H9 (cell line): ENCODE results near the gene APOM. TPM values are rescaled to one million over a fixed set of nuclear protein-coding genes. Genes with fewer than 3 reads are reported as not detected.

Experiments used
- DNase-seq: peaks from one replicate; pipeline ENCODE4 v3.0.0-alpha.2; 2017
- H2AFZ ChIP-seq: one replicate; pipeline ENCODE4 v1.6.1; 2013; ENCODE audit warnings: mild to moderate bottlenecking, low read length, control low read depth, moderate library complexity
- H2AK5ac ChIP-seq: 2 replicates; pipeline ENCODE4 v1.6.1; 2013; ENCODE audit warnings: low read length, control low read depth, mixed read lengths; ENCODE audit not compliant: insufficient read length
- H2BK120ac ChIP-seq: one replicate; pipeline ENCODE4 v1.6.1; 2013; ENCODE audit warnings: low read depth, mild to moderate bottlenecking, low read length, control low read depth, inconsistent platforms; ENCODE audit not compliant: poor library complexity, severe bottlenecking
- H2BK12ac ChIP-seq: 2 replicates; pipeline ENCODE4 v1.6.1; 2013; ENCODE audit warnings: low read length, control low read depth, mixed read lengths, low read depth; ENCODE audit not compliant: insufficient read length
- H2BK15ac ChIP-seq: 2 replicates; pipeline ENCODE4 v1.6.1; 2013; ENCODE audit warnings: low read depth, low read length, control low read depth
- H2BK20ac ChIP-seq: one replicate; pipeline ENCODE4 v1.6.1; 2013; ENCODE audit warnings: low read depth, mild to moderate bottlenecking, low read length, control low read depth, inconsistent platforms; ENCODE audit not compliant: poor library complexity, severe bottlenecking
- H2BK5ac ChIP-seq: 2 replicates; pipeline ENCODE4 v1.6.1; 2013; ENCODE audit warnings: low read length, control low read depth, mixed read lengths; ENCODE audit not compliant: insufficient read length
- H3K14ac ChIP-seq: 2 replicates; pipeline ENCODE4 v1.6.1; 2013; ENCODE audit warnings: low read length, control low read depth; ENCODE audit not compliant: insufficient read depth
- H3K18ac ChIP-seq: 2 replicates; pipeline ENCODE4 v1.6.1; 2013; ENCODE audit warnings: low read depth, mild to moderate bottlenecking, mixed read lengths, low read length, control low read depth; ENCODE audit not compliant: insufficient read length
- H3K23ac ChIP-seq: 2 replicates; pipeline ENCODE4 v1.6.1; 2013; ENCODE audit warnings: low read length, control low read depth, mixed read lengths, low read depth; ENCODE audit not compliant: insufficient read length
- H3K23me2 ChIP-seq: 2 replicates; pipeline ENCODE4 v1.6.1; 2013; ENCODE audit warnings: low read depth, mild to moderate bottlenecking, mixed read lengths, low read length, control low read depth; ENCODE audit not compliant: insufficient read length, poor library complexity, severe bottlenecking
- H3K27ac ChIP-seq: 2 replicates; pipeline ENCODE4 v1.5.1; 2013; ENCODE audit warnings: low read length, control low read depth, mixed read lengths, low read depth; ENCODE audit not compliant: insufficient read length
- H3K27me3 ChIP-seq: 2 replicates; pipeline ENCODE4 v1.6.1; 2013; ENCODE audit warnings: low read length, control low read depth, inconsistent platforms; ENCODE audit not compliant: insufficient read depth
- H3K4ac ChIP-seq: 2 replicates; pipeline ENCODE4 v1.6.1; 2013; ENCODE audit warnings: low read depth, mild to moderate bottlenecking, control low read depth, inconsistent platforms, low read length, moderate library complexity
- H3K4me1 ChIP-seq: 2 replicates; pipeline ENCODE4 v1.6.1; 2013; ENCODE audit warnings: low read length, control low read depth, inconsistent platforms; ENCODE audit not compliant: insufficient read depth
- H3K4me2 ChIP-seq: 2 replicates; pipeline ENCODE4 v1.6.1; 2013; ENCODE audit warnings: low read length, control low read depth, mixed read lengths; ENCODE audit not compliant: insufficient read length, insufficient read depth
- H3K56ac ChIP-seq: 2 replicates; pipeline ENCODE4 v1.6.1; 2013; ENCODE audit warnings: low read depth, mild to moderate bottlenecking, mixed read lengths, low read length, control low read depth; ENCODE audit not compliant: insufficient read length
- H3K79me1 ChIP-seq: 2 replicates; pipeline ENCODE4 v1.6.1; 2013; ENCODE audit warnings: low read depth, mild to moderate bottlenecking, moderate library complexity, low read length, control low read depth, inconsistent platforms; ENCODE audit not compliant: insufficient read depth, poor library complexity, severe bottlenecking
- H3K79me2 ChIP-seq: 2 replicates; pipeline ENCODE4 v1.6.1; 2013; ENCODE audit warnings: low read length, control low read depth, inconsistent platforms; ENCODE audit not compliant: insufficient read depth
- H3K9ac ChIP-seq: 2 replicates; pipeline ENCODE4 v1.6.1; 2013; ENCODE audit warnings: low read length, control low read depth, mixed read lengths; ENCODE audit not compliant: insufficient read length; ENCODE audit errors: extremely low read depth
- H3K9me3 ChIP-seq: one replicate; pipeline ENCODE4 v1.6.1; 2013; ENCODE audit warnings: low read depth, low read length, inconsistent platforms; ENCODE audit not compliant: control insufficient read depth
- H3T11ph ChIP-seq: one replicate; pipeline ENCODE4 v1.6.1; 2013; ENCODE audit warnings: mild to moderate bottlenecking, low read length, control low read depth, inconsistent platforms
- H4K20me1 ChIP-seq: one replicate; pipeline ENCODE4 v1.6.1; 2013; ENCODE audit not compliant: control insufficient read depth, insufficient read length, insufficient read depth
- H4K5ac ChIP-seq: 2 replicates; pipeline ENCODE4 v1.6.1; 2013; ENCODE audit warnings: low read depth, mild to moderate bottlenecking, mixed read lengths, low read length, control low read depth; ENCODE audit not compliant: insufficient read length
- H4K8ac ChIP-seq: replicated peaks from 2 replicates; pipeline ENCODE4 v1.6.1; 2013; ENCODE audit warnings: low read length, control low read depth, mixed read lengths, low read depth; ENCODE audit not compliant: insufficient read length
- H4K91ac ChIP-seq: 2 replicates; pipeline ENCODE4 v1.6.1; 2013; ENCODE audit warnings: low read depth, mild to moderate bottlenecking, moderate library complexity, mixed read lengths, low read length, control low read depth; ENCODE audit not compliant: insufficient read length
- H3K27ac Mint-ChIP-seq, 3 experiments: 2 replicates in 2 of 3; 3 replicates in 1 of 3; pipeline ENCODE4 v1.8.0; 2020 to 2021; ENCODE audit warnings: mixed read lengths in 3 of 3, mild to moderate bottlenecking in 1 of 3, moderate library complexity in 1 of 3
- H3K27me3 Mint-ChIP-seq: 2 replicates; pipeline ENCODE4 v1.8.0; 2021; ENCODE audit warnings: low read depth, mild to moderate bottlenecking, moderate library complexity, mixed read lengths
- H3K36me3 Mint-ChIP-seq, 3 experiments: 2 replicates in 2 of 3; 3 replicates in 1 of 3; pipeline ENCODE4 v1.8.0; 2020 to 2021; ENCODE audit warnings: low read depth in 3 of 3, mixed read lengths in 3 of 3; ENCODE audit not compliant: insufficient read depth in 1 of 3
- H3K4me1 Mint-ChIP-seq, 2 experiments: 2 replicates each; pipeline ENCODE4 v1.8.0; 2020; ENCODE audit warnings: mixed read lengths in 2 of 2
- H3K4me3 Mint-ChIP-seq, 2 experiments: 2 replicates in 1 of 2; 3 replicates in 1 of 2; pipeline ENCODE4 v1.8.0; 2020 to 2021; ENCODE audit warnings: mild to moderate bottlenecking in 2 of 2, mixed read lengths in 2 of 2, moderate library complexity in 1 of 2
- H3K9me3 Mint-ChIP-seq, 2 experiments: 2 replicates in 1 of 2; 3 replicates in 1 of 2; pipeline ENCODE4 v1.8.0; 2020; ENCODE audit warnings: mild to moderate bottlenecking in 2 of 2, mixed read lengths in 2 of 2, moderate library complexity in 1 of 2
- CTCF ChIP-seq: fragments of 200-600 bp; sonication (generic); conservative IDR thresholded peaks from 3 replicates; pipeline ENCODE4 v1.8.0; 2021; ENCODE audit warnings: antibody characterized with exemption, mild to moderate bottlenecking
- WGBS: extraction: QIAGEN DNeasy Blood & Tissue Kit; methylation state at CpG from one replicate; pipeline ENCODE4 v1.1.7; 2013; ENCODE audit warnings: missing lambda C conversion rate, low lambda C conversion rate, mixed read lengths; ENCODE audit not compliant: insufficient read length; ENCODE audit errors: extremely low coverage; 5-methylcytosine and 5-hydroxymethylcytosine counted together
- total RNA-seq: library from RNA; stranded (reverse); gene quantifications from 2 replicates; pipeline ENCODE4 v1.2.1, GENCODE V29; 2021

The APOM gene
- total RNA-seq, 1 experiment from 2014 or later, result 3.6 TPM

GRCh38 chr6:31615748-31616147, 39.9 kb upstream of the APOM start:
- no peak for DNase-seq
- Histone ChIP-seq H3K4me2 (no peak overlapping the region), H3K9ac (no peak overlapping the region), H3K4me1 (peaks cover 14% of the 10 kb centered on the region; the same call in 1 of the 2 replicates), H3K9me3 (no peaks in the 10 kb centered on the region), H3K14ac (no peak overlapping the region), H3K79me2 (no peaks in the 10 kb centered on the region), H3K23me2 (no peaks in the 10 kb centered on the region), H2BK20ac (no peak overlapping the region), H3K4ac (no peak overlapping the region), H2AK5ac (no peak overlapping the region), H4K8ac (no peak overlapping the region), H3T11ph (no peak overlapping the region), H3K79me1 (no peaks in the 10 kb centered on the region), H3K23ac (no peak overlapping the region), H3K27ac (no peak overlapping the region), H4K20me1 (no peaks in the 10 kb centered on the region), H3K27me3 (no peaks in the 10 kb centered on the region), H2AFZ (no peak overlapping the region), H2BK12ac (no peak overlapping the region), H4K5ac (no peak overlapping the region), H3K56ac (no peak overlapping the region), H3K18ac (peak overlapping the region; percentile 72), H2BK120ac (no peak overlapping the region), H2BK5ac (no peak overlapping the region), H2BK15ac (no peak overlapping the region), H4K91ac (no peak overlapping the region)
- H3K36me3 Mint-ChIP-seq, result no peaks in the 10 kb centered on the region; a peak in 1 of 7 replicates
- no CpG with 5 or more reads among the region's 7 CpGs for WGBS
- H3K27ac Mint-ChIP-seq, result peak overlapping the region in 2 of 3 experiments; percentile 34 to 94; a peak in 4 of 7 replicates
- peak overlapping the region in 1 of 2 experiments; percentile 29; a peak in 1 of 5 replicates for H3K4me3 Mint-ChIP-seq
- H3K9me3 Mint-ChIP-seq, result no peaks in the 10 kb centered on the region
- H3K4me1 Mint-ChIP-seq, result peaks cover 19 to 26% of the 10 kb centered on the region in 2 experiments
- no peaks in the 10 kb centered on the region for H3K27me3 Mint-ChIP-seq
- no peak for TF ChIP-seq CTCF
